KOPT-K1 (cell line): ENCODE results near the gene ATP13A4.

Experiments used
- H3K27ac ChIP-seq: fragments of 200-600 bp; sonication (generic); 2 replicates; pipeline ENCODE4 v1.5.1; 2016; ENCODE audit warnings: antibody characterized with exemption, mild to moderate bottlenecking, low read depth, low read length; ENCODE audit not compliant: poor library complexity, severe bottlenecking
- H3K36me3 ChIP-seq: fragments of 200-600 bp; sonication (generic); 2 replicates; pipeline ENCODE4 v1.5.1; 2017; ENCODE audit warnings: antibody characterized with exemption, mild to moderate bottlenecking, low read length, moderate library complexity; ENCODE audit not compliant: insufficient read depth
- H3K9me3 ChIP-seq: fragments of 200-600 bp; sonication (generic); 2 replicates; pipeline ENCODE4 v1.5.1; 2017; ENCODE audit warnings: antibody characterized with exemption, low read length, mild to moderate bottlenecking; ENCODE audit not compliant: insufficient read depth, poor library complexity, severe bottlenecking

The ATP13A4 gene

GRCh38 chr3:193367868-193368267 lies 186.8 kb downstream of the ATP13A4 start:
- Histone ChIP-seq H3K9me3 (no peaks in the 10 kb centered on the region), H3K36me3 (no peaks in the 10 kb centered on the region), H3K27ac (no peak overlapping the region)

- Histone ChIP-seq H3K27ac (no peak overlapping the region), H3K9me3 (no peaks in the 10 kb centered on the region), H3K36me3 (no peaks in the 10 kb centered on the region)
Observed at GRCh38 chr3:193357291-193357690, 197.4 kb downstream of the ATP13A4 start.

GRCh38 chr3:193354423-193354822 lies 200.3 kb downstream of the ATP13A4 start:
- Histone ChIP-seq H3K36me3 (no peaks in the 10 kb centered on the region), H3K27ac (no peak overlapping the region)

More at GRCh38 chr3:193354423-193354822, 200.3 kb downstream of the ATP13A4 start:
- H3K9me3 ChIP-seq, result no peaks in the 10 kb centered on the region
